HG02981 (cell line): ENCODE data around the gene SLC12A1.
"Not testable (repeated sequence)": the region's sequence is repeated elsewhere in the genome, so short reads cannot be mapped to it uniquely, and the experiment has no call there.

Source experiments
- ATAC-seq: cut with Tn5 transposase; IDR thresholded peaks from one replicate; pipeline ENCODE4 v1.9.1; 2021; ENCODE audit warnings: mild to moderate bottlenecking, moderate library complexity; ENCODE audit not compliant: unreplicated experiment

SLC12A1 gene

GRCh38 chr15:48304398-48304797 is 98.3 kb downstream of the SLC12A1 start:
- ATAC-seq = no peak

- ATAC-seq = no peak
Measured at GRCh38 chr15:48306639-48307038, 100.5 kb downstream of the SLC12A1 start.

- ATAC-seq = no peak
Measured at GRCh38 chr15:48307586-48307985, 101.5 kb downstream of the SLC12A1 start.

GRCh38 chr15:48309740-48310139 is 103.6 kb downstream of the SLC12A1 start:
- ATAC-seq = no peak

GRCh38 chr15:48313216-48313615 is 107.1 kb downstream of the SLC12A1 start:
- ATAC-seq = no peak

GRCh38 chr15:48315041-48315440 is 108.9 kb downstream of the SLC12A1 start:
- ATAC-seq = no peak

GRCh38 chr15:48317221-48317620 is 111.1 kb downstream of the SLC12A1 start:
- ATAC-seq = no peak

- ATAC-seq = no peak
Measured at GRCh38 chr15:48318131-48318530, 112.0 kb downstream of the SLC12A1 start.

- ATAC-seq = no peak
Measured at GRCh38 chr15:48323294-48323693, 117.2 kb downstream of the SLC12A1 start.

GRCh38 chr15:48324949-48325348 is 118.8 kb downstream of the SLC12A1 start:
- ATAC-seq = no peak

GRCh38 chr15:48325400-48325799 is 119.3 kb downstream of the SLC12A1 start:
- no peak for ATAC-seq

- not testable (repeated sequence) for ATAC-seq
Measured at GRCh38 chr15:48326180-48326579, 120.1 kb downstream of the SLC12A1 start.

GRCh38 chr15:48330105-48330785 is 124.1 kb downstream of the SLC12A1 start:
- ATAC-seq = no peak

- ATAC-seq = peak; percentile 76
Measured at GRCh38 chr15:48330855-48331795, 125.0 kb downstream of the SLC12A1 start, which contains the start of gene DUT. TSS of gene DUT (plus strand) at chr15:48331429. CDS start at chr15:48331516, 87 bp downstream.

GRCh38 chr15:48331796-48332641 is 125.9 kb downstream of the SLC12A1 start:
- peak; percentile 37 for ATAC-seq

GRCh38 chr15:48332642-48333034 is 126.5 kb downstream of the SLC12A1 start:
- no peak for ATAC-seq

- ATAC-seq = no peak
Measured at GRCh38 chr15:48333540-48333939, 127.4 kb downstream of the SLC12A1 start.

GRCh38 chr15:48334260-48334659 is 128.2 kb downstream of the SLC12A1 start:
- ATAC-seq = no peak

GRCh38 chr15:48336940-48337339 is 130.8 kb downstream of the SLC12A1 start:
- no peak for ATAC-seq

GRCh38 chr15:48337607-48338006 is 131.5 kb downstream of the SLC12A1 start:
- no peak for ATAC-seq

- ATAC-seq = no peak
Measured at GRCh38 chr15:48340111-48340510, 134.0 kb downstream of the SLC12A1 start.
